AG04450 (cell line): Measurements from ENCODE around the gene ADGRD1. TPM values are rescaled to one million over a fixed set of nuclear protein-coding genes. Genes with fewer than 3 reads are reported as not detected.

Source experiments
- CTCF ChIA-PET: fragments of 300-600, 350-600 bp; formaldehyde crosslinking; extraction: SDS; loops from one replicate; lab custom pipeline; 2022; ENCODE audit warnings: antibody characterized with exemption, inconsistent platforms; lab: Charles Lee
- POLR2A ChIA-PET: fragments of 350-600 bp; formaldehyde crosslinking; extraction: SDS; loops from one replicate; lab custom pipeline; 2021; ENCODE audit warnings: antibody characterized with exemption, inconsistent platforms; lab: Yijun Ruan, JAX
- DNase-seq: peaks from one replicate; pipeline ENCODE4 v3.0.0-alpha.2; 2011; ENCODE audit warnings: low read depth, low spot score
- H3K27ac ChIP-seq: one replicate; pipeline ENCODE4 v1.5.1; 2012; ENCODE audit warnings: low read depth, low read length, control low read depth
- H3K27me3 ChIP-seq: one replicate; pipeline ENCODE4 v1.6.0; 2012; ENCODE audit warnings: low read length; ENCODE audit not compliant: control insufficient read depth, insufficient read depth
- H3K4me3 ChIP-seq: 2 replicates; pipeline ENCODE4 v1.5.1; 2011; ENCODE audit warnings: mild to moderate bottlenecking, low read depth, low read length, control low read depth
- H3K9me3 ChIP-seq: 2 replicates; pipeline ENCODE4 v1.5.1; 2012; ENCODE audit warnings: low read length; ENCODE audit not compliant: control insufficient read depth, insufficient read depth
- CTCF ChIP-seq: IDR thresholded peaks from 2 replicates; pipeline ENCODE4 v1.5.1; 2011; ENCODE audit warnings: low read depth, low read length, control low read depth, inconsistent platforms
- polyA plus RNA-seq: library from polyadenylated mRNA; depleted of rRNA; stranded (reverse); fragments of >200 nt; gene quantifications from 2 replicates; pipeline ENCODE4 v1.2.3, GENCODE V29; 2011

Gene ADGRD1
- polyA plus RNA-seq, 1 experiment = 0.05 TPM

DNA sequence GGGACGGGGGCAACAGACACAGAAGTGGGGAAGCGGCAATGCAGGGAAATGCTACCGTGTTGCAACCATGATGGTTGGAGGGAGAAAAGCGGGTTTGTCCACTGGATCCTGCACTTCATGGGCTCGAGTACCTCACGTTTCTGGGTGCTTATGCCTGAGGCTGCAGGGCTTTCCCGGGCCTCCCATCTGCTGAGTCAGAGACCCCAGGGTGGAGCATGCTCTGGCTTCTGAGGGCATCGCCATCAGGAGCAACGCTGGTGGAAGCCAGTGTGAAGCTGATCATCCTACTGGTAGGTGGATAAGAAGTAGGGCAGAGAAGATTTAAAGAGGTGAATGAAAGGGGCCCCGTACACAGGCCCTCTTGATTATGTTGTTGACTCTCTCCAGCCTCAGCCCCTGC is 5.0 kb upstream of the ADGRD1 start:
- peaks cover 12% of the 10 kb centered on the region for H3K9me3 ChIP-seq
- POLR2A ChIA-PET = no interaction called here
- CTCF ChIA-PET = no interaction called here
- no peak overlapping the region for H3K4me3 ChIP-seq
- no peak overlapping the region for H3K27ac ChIP-seq
- DNase-seq = no peak
- TF ChIP-seq CTCF = no peak
- no peaks in the 10 kb centered on the region for H3K27me3 ChIP-seq

DNA sequence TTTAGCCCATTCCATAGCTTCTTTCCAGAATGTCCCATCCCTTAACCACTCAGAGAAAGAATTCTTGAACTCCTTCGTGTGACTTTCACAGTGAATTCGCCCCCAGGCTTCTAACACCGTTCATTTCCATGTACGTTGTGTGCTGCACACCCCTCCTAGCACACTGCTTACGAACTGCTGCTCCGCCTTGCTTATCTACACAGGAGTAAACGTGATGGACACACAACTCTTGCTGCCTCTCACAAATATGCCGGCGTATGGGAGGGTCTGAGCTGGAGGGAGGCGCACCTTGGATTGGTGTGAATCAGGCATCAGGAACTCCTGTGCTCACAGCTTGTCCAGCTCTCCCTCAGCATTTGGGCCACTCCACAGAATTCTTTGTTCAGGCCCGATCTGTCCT is 3.9 kb upstream of the ADGRD1 start:
- no peak for DNase-seq
- H3K27ac ChIP-seq = no peak overlapping the region
- ChIA-PET CTCF (no interaction called here), POLR2A (no interaction called here)
- no peak for TF ChIP-seq CTCF
- H3K27me3 ChIP-seq = no peaks in the 10 kb centered on the region
- H3K9me3 ChIP-seq = peaks cover 12% of the 10 kb centered on the region
- no peak overlapping the region for H3K4me3 ChIP-seq

DNA sequence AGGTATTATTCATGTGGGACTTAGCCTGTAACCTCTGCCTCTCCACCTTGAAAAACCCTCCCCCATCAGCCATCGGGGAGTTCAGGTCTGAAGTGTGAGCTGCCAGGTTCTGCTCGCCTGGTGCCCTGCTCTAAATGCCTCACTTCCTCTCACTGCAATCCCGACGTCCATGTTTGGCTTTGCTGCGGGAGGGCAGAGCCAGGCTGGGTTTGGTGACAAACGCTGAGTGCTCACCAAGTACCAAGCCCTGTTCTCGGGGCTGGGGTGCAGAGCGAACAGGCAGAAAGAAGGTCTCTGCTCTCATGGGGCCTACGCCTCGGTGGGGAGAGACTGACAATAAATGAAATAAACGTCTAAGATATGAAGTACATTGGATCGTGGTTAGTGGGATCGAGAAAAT is 2.1 kb upstream of the ADGRD1 start:
- peaks cover 23% of the 10 kb centered on the region for H3K9me3 ChIP-seq
- TF ChIP-seq CTCF = no peak

DNA sequence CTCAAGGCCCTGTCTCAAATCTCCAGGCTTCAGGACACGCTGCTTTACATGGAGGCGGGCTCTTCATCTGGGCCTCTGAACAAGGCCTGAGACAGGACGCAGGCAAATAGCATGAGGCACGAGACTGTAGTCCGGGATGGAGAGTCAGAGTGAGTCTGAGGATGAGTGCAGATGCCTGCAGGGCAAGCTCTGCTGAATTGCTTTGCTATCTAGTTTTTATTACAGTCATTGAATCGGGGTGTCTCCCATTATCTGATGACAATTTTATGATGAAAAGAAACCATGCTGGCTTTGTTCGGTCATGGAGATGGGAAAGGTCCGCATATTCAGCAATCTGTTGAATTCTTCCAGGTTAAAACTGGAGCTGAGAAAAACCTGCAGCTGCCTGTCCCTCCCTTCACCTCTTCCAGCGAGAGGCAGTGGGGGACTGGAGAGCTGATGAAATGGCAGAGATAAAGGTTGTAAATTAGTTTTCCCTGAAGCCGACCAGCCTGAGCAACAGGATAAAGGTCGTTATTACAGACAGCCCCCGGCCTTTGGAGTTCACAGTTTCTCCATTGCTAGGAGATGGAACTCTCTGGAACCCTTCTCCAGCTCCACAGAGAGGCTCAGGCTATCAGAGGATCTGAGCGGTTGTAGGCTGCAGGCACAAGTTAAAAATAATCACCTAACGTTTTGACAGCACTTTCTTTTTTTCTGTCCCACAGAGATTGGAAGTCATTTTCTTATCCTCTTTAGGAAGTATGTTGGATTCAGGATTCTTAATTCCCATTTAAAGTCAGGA is 1.3 kb upstream of the ADGRD1 start:
- no peaks in the 10 kb centered on the region for H3K27me3 ChIP-seq
- peaks cover 26% of the 10 kb centered on the region for H3K9me3 ChIP-seq
- no peak overlapping the region for H3K27ac ChIP-seq
- no peak for DNase-seq
- no peak overlapping the region for H3K4me3 ChIP-seq
- ChIA-PET CTCF (no interaction called here), POLR2A (no interaction called here)
- no peak for TF ChIP-seq CTCF

More for the DNA sequence above, 2.1 kb upstream of the ADGRD1 start:
- no peak for DNase-seq
- Histone ChIP-seq H3K4me3 (no peak overlapping the region), H3K27ac (no peak overlapping the region), H3K27me3 (no peaks in the 10 kb centered on the region)
- ChIA-PET CTCF (no interaction called here), POLR2A (no interaction called here)

GRCh38 chr12:130954544-130954831 is 781 bp downstream of the ADGRD1 start:
- no peaks in the 10 kb centered on the region for H3K27me3 ChIP-seq
- DNase-seq = no peak
- TF ChIP-seq CTCF = no peak
- CTCF ChIA-PET = no interaction called here
- POLR2A ChIA-PET = no interaction called here
- no peak overlapping the region for H3K27ac ChIP-seq
- H3K4me3 ChIP-seq = no peak overlapping the region
- peaks cover 36% of the 10 kb centered on the region for H3K9me3 ChIP-seq
